ENCODE results near the gene GCK.
A peak's percentile ranks its signal among the peaks of the same experiment; 100 is the strongest.

The GCK gene

DNA sequence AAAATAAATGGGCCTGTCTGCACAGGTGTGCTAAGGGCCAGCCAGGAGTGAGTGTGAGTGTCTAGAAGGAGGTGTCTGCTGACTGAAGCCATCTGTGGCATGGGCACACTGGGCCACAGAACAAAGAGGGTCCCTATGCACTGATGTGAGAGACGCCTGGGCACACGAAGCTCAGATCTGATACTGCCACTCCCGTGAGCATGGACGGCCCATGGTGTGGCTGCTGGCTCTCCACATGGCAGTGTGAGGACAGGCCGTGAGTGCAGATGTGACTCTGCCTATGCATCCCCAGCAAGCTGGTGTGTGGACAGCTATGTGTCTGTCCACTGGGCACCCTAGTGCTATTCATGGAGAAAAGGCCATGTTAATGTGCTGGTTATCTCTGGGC is 35.3 kb downstream of the GCK start:
- no peak for DNase-seq

DNA sequence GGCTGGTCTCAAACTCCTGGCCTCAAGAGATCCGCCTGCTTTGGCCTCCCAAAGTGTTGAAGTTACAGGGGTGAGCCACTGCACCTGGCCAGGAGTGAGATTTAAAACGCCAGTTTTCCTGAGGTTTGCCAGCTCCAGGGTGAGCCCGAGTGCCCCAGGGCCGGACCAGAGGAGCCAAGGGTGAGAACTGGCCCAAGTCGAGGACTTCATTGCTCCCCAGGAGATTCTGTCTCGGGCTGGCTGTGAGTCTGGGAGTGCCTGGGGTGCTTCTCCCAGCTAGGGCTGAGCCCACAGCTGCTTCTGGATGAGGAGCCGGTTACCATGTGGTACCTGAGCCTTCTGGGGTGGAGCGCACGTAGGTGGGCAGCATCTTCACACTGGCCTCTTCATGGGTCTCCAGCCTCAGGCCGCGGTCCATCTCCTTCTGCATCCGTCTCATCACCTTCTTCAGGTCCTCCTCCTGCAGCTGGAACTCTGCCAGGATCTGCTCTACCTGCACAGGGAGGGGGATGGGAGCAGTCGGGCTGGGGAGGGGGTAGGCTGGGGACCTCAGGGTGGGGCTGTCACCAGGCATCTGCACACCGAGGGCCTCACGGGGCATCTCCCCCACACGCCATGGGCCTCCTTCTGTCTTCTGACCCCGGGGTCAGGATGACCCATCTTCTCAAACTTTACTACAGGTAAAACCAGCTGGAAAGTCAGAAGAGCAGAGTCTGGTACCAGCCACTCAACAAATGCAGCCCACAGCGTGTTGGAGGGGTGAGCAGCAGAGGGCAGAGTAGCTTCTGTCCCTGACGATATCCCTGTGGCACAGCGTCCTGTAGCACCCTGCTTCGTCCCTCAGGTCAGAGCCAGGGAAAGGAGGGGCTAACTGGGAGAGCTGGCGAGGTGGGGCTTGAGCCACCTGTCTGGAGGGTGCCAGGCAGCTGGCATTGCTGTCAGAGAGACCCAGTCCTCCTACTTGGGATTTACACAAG is 36.0 kb downstream of the GCK start:
- DNase-seq: no peak

GRCh38 chr7:44151956-44152355 is 37.3 kb downstream of the GCK start:
- DNase-seq: no peak

- DNase-seq: no peak
Measured at GRCh38 chr7:44150966-44151941, 38.0 kb downstream of the GCK start.

GRCh38 chr7:44150466-44150832 is 38.8 kb downstream of the GCK start:
- DNase-seq: no peak

- no peak for DNase-seq
Measured at GRCh38 chr7:44149571-44150465, 39.4 kb downstream of the GCK start.

DNA sequence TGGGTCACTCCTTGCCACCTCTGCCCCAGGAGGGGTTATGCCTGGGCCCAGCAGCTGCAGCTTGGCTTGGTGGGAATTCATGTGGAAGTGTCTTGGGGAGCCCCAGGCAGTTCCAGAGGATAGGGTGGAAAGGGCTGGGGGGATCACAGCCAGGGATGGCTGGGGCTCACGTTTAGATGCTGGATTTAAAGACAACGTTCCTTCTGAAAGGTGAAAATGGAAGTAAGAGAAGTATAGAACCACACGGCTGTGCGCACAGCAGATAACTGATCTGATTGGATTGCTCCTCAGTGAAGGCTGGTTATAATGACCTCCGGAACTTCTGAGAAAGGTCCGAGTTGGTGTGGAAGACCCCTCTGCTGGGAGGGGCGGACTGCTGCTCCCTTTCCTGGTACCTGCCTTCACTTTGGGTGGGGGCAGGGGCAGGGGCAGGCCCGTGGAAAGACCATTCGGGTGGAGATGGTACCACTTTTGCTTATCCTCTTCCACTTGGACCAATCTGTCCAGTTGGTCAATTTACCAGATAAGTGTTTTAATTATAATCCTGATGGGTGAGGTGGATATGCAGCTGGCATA is 40.2 kb downstream of the GCK start:
- DNase-seq: no peak

DNA sequence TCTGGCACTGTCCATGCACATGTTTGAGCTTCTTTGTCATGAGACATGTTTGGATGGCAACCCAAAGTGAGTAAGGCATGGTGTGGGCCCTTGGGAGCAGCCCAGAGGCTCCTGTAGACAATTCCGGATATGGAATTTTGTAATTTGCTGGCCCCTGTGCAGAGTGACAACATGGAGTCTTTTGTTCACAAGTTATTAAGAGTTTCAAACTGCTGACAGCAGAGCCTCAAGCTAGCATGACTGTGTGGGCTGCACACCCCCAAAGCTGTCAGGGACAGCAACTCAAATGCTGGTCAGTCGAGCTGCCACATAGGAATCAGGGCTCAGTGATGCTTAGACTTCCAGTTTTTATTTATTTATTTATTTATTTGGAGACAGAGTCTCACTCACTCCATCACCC is 41.1 kb downstream of the GCK start:
- DNase-seq: no peak

GRCh38 chr7:44147026-44147991 is 41.9 kb downstream of the GCK start:
- DNase-seq: no peak

GRCh38 chr7:44145969-44146911 is 43.0 kb downstream of the GCK start:
- peak; percentile 74 for DNase-seq

DNA sequence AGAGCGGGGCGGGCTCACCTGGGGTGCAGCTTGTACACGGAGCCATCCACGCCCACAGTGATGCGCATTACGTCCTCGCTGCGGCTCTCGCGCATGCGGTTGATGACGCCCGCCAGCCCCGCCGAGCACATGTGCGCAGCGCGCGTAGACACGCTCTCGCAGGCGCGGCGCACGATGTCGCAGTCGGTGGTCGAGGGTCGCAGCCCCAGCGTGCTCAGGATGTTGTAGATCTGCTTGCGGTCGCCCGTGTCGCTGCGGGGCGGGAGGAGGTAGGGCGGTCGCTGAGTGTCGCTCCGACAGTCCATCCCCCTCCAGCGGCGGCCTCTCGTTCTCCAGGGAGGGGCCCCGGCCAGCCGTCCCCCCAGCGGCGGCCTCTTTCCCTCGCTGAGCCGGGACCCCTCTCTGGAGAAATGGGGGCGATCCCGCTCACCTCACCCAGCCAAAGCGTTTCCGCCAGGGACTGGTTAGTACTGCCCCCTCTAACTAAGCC is 43.7 kb downstream of the GCK start:
- peak; percentile 76 for DNase-seq

GRCh38 chr7:44144968-44145478 is 44.2 kb downstream of the GCK start:
- no peak for DNase-seq

- DNase-seq: no peak
Measured at GRCh38 chr7:44144426-44144967, 44.7 kb downstream of the GCK start.

DNA sequence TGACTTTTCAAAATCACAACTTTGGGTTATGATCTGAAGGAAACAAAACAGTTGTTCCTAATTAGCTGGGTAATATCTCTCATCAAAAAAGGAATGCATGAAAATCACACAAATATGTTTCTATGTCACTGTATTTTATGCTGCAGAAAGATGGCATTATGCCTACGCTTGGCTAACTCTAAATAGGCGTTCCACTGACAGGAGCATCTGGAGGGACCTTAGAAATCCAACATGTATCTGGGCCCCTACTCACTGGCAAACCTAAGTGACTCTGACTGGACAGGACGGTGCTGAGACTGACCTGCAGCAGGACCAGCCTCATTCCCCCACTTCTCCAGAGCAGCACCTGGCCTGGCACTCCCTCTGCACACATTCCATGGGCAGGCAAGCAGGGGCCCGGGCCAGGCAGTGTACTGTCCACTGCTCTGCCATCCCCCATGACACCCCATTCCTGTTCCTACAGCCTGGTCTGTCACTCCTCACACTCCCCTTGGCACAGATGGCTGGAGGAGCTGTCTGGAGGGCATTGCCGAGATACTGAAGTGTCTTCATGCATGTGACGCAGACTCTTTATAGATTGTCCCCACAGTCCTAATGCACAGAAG is 45.5 kb downstream of the GCK start:
- no peak for DNase-seq

DNA sequence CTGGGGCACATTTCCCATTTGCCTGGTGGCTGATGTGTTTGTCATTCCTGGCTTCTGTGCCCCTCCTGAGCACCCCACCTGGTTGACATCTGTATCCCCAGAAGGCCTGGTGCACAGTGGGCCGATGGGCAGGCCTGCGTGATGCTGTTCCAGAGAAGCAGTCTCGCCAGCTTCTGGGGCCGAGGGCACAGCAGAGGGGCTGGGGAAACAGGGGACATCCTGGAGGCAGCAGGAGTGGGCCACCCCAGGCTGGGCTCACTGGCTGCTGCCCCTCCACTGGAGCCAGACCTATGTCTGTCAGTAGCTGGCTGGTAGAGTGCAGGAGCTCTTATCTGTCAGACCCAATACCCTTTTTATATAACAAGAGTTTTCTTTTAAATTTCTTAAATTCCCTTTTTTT is 47.2 kb downstream of the GCK start:
- DNase-seq: no peak

DNA sequence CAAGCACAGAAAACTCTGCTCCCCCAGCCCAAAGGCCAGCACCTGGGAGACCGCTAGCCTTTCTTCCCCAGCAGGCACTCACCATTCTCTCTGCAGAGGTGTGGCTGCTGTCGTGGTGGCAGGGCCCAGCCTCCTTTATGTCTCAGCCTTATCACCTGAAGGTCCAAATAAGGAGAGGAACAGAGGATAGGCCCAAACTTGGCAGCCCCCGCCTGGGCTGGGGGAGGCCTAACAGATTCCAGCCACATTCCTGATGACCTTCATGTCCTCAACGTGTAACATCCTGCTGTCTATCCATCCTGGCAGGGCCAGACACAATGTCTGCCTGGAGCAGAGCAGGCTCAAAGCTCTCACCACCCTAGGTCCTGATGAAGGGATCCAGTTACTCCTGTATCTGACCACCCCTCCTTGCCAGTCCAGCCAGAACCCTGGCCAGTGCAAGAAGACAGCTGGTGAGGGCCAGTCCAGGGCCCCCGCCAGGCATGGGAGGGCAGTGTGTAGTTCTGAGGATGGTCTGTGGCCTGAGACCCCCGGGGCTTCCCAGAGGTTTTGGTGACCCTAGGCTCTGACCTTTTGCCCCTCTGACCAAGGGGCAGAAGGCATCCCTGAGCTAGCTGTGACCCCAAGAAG is 47.9 kb downstream of the GCK start, which contains the start of gene MYL7:
Gene MYL7 (minus strand): TSS at position 112 of the 630 bp plus-strand sequence. CDS start 27 bp downstream, at position 85.
- no peak for DNase-seq

GRCh38 chr7:44140341-44140740 is 48.9 kb downstream of the GCK start:
- no peak for DNase-seq
